Esophagus muscularis mucosa (tissue), 4 donors: Measurements from ENCODE around the gene USP47.

ENCODE experiments used
- CTCF ChIP-seq, 3 experiments: fragments of 200-600 bp in 2 of 3; fragments of 450-650 bp in 1 of 3; sonication (generic) in 2 of 3; IDR thresholded peaks; one replicate each; pipeline ENCODE4 v1.5.1; 2017 to 2019; ENCODE audit warnings: antibody characterized with exemption in 3 of 3, mild to moderate bottlenecking in 2 of 3, moderate library complexity in 1 of 3
- EP300 ChIP-seq: sonication (generic); formaldehyde crosslinking; IDR thresholded peaks from one replicate; pipeline ENCODE4 v1.6.1; 2017; ENCODE audit warnings: antibody characterized with exemption
- POLR2A ChIP-seq: fragments of 450-650 bp; IDR thresholded peaks from one replicate; pipeline ENCODE4 v1.6.1; 2017; ENCODE audit warnings: antibody characterized with exemption, moderate library complexity, mild to moderate bottlenecking, low read depth
- POLR2AphosphoS5 ChIP-seq, 2 donors: sonication (generic); formaldehyde crosslinking; IDR thresholded peaks; one replicate each; pipeline ENCODE4 v1.6.1; 2017; ENCODE audit warnings: antibody characterized with exemption in 2 of 2

- no peak for TF ChIP-seq CTCF (IDR thresholded peaks at IDR 0.05)
- TF ChIP-seq POLR2AphosphoS5 (IDR thresholded peaks at IDR 0.05), result no peak
- no peak for TF ChIP-seq POLR2A
- no peak for TF ChIP-seq EP300
Measured at GRCh38 chr11:12006552-12007229, 164.9 kb downstream of the USP47 start.
